Duodenal mucosa (tissue), 2 donors: Measurements from ENCODE around the gene ANKRD6.

Experiments
- H3K27ac ChIP-seq: one replicate; pipeline ENCODE4 v1.7.0; 2013; ENCODE audit warnings: low read depth, low read length
- H3K27me3 ChIP-seq, 2 donors: one replicate each; pipeline ENCODE4 v1.7.0; 2013; ENCODE audit warnings: low read length in 2 of 2, control low read depth in 1 of 2; ENCODE audit not compliant: insufficient read depth in 2 of 2, control insufficient read depth in 1 of 2
- H3K36me3 ChIP-seq, 2 donors: one replicate each; pipeline ENCODE4 v1.7.0; 2013; ENCODE audit warnings: low read length in 2 of 2, control low read depth in 1 of 2; ENCODE audit not compliant: insufficient read depth in 2 of 2, control insufficient read depth in 1 of 2
- H3K4me1 ChIP-seq, 2 donors: one replicate each; pipeline ENCODE4 v1.7.0; 2013; ENCODE audit warnings: low read length in 2 of 2, control low read depth in 1 of 2; ENCODE audit not compliant: insufficient read depth in 2 of 2, control insufficient read depth in 1 of 2
- H3K4me3 ChIP-seq, 2 donors: one replicate each; pipeline ENCODE4 v1.7.0; 2013; ENCODE audit warnings: low read length in 2 of 2, low read depth in 1 of 2
- H3K9ac ChIP-seq, 2 donors: one replicate each; pipeline ENCODE4 v1.7.0; 2013; ENCODE audit warnings: low read length in 2 of 2, low read depth in 1 of 2
- H3K9me3 ChIP-seq, 2 donors: one replicate each; pipeline ENCODE4 v1.7.0; 2013; ENCODE audit warnings: low read length in 2 of 2, control low read depth in 1 of 2; ENCODE audit not compliant: control insufficient read depth in 1 of 2

ANKRD6 gene

DNA sequence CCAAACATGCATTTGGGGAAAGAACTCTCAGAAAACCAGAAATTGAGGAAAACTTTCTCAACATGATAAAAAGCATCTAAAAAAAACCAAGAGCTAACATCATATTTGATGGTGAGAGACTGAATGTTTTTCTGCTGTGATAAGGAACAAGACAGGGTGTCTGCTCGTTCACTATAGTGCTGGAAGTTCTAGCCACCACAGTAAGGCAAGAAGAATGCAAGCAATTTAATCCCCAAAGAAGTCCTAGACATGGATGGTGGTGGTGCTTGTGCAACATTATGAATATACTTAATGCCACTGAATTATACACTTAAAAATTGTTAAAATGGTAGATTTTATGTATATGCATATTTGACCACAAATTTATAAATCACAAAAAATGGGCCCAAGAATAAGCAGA, 152.2 kb downstream of the ANKRD6 start:
- Histone ChIP-seq H3K4me1 (no peaks in the 10 kb centered on the region), H3K9me3 (no peaks in the 10 kb centered on the region), H3K27ac (no peak overlapping the region), H3K36me3 (no peaks in the 10 kb centered on the region), H3K4me3 (no peak overlapping the region), H3K27me3 (no peaks in the 10 kb centered on the region), H3K9ac (no peak overlapping the region)

GRCh38 chr6:89589297-89590025, 156.5 kb downstream of the ANKRD6 start:
- Histone ChIP-seq H3K4me3 (no peak overlapping the region), H3K27ac (no peak overlapping the region), H3K9ac (no peak overlapping the region), H3K36me3 (no peaks in the 10 kb centered on the region), H3K9me3 (no peaks in the 10 kb centered on the region), H3K4me1 (no peaks in the 10 kb centered on the region), H3K27me3 (no peaks in the 10 kb centered on the region)

DNA sequence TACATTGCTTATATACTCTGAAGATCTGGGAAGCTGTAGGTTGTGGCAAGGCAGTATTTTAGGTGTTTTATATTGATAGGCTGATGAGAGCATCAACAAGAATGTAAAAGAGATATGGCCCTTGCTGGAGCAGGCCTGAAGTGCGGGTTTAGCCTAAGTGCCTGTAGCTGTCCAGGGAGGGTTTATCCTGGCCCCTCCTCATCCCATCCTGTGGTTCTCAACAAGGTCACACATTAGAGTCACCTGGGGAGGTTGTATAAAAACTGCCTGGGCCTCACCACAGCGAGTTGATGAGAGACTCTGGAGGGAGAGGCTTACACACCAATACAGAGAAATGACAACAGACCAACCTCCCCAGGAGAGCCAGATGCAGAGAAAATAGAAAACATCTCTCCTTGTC, 157.2 kb downstream of the ANKRD6 start:
- Histone ChIP-seq H3K36me3 (no peaks in the 10 kb centered on the region), H3K4me3 (no peak overlapping the region), H3K27me3 (no peaks in the 10 kb centered on the region), H3K9me3 (no peaks in the 10 kb centered on the region), H3K4me1 (no peaks in the 10 kb centered on the region), H3K27ac (no peak overlapping the region), H3K9ac (no peak overlapping the region)

- Histone ChIP-seq H3K36me3 (no peaks in the 10 kb centered on the region), H3K9me3 (no peaks in the 10 kb centered on the region), H3K9ac (no peak overlapping the region), H3K4me3 (no peak overlapping the region), H3K27ac (no peak overlapping the region), H3K27me3 (no peaks in the 10 kb centered on the region), H3K4me1 (no peaks in the 10 kb centered on the region)
These were observed 158.8 kb downstream of the ANKRD6 start for GRCh38 chr6:89591745-89592144.

- Histone ChIP-seq H3K9ac (no peak overlapping the region), H3K4me1 (no peaks in the 10 kb centered on the region), H3K27me3 (no peaks in the 10 kb centered on the region), H3K4me3 (no peak overlapping the region), H3K36me3 (no peaks in the 10 kb centered on the region), H3K27ac (no peak overlapping the region), H3K9me3 (no peaks in the 10 kb centered on the region)
These were observed 163.1 kb downstream of the ANKRD6 start for GRCh38 chr6:89596056-89596455.

DNA sequence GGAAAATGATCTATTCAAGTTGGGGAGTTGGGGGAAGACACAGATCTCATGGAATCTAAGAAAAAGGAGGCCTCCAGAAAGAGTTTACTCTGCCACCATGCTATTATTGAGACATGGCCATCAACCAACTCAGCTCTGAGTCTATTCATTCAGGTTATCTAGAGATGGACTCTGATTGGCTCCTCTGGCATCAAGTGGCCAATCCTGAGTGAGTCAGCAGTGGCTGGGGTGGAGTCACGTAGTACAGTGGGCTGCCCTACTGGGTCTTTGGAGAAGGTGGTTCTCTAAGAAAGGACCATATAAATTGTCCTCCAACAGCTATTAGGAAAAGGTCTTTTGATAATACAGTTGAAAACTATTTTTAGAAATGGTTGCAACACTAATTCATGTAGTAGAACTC, 163.5 kb downstream of the ANKRD6 start:
- no peak overlapping the region for H3K4me3 ChIP-seq
- no peaks in the 10 kb centered on the region for H3K9me3 ChIP-seq
- H3K4me1 ChIP-seq: no peaks in the 10 kb centered on the region
- H3K27ac ChIP-seq: no peak overlapping the region
- H3K27me3 ChIP-seq: no peaks in the 10 kb centered on the region
- no peak overlapping the region for H3K9ac ChIP-seq
- no peaks in the 10 kb centered on the region for H3K36me3 ChIP-seq

- no peaks in the 10 kb centered on the region for H3K36me3 ChIP-seq
- no peaks in the 10 kb centered on the region for H3K4me1 ChIP-seq
- H3K9me3 ChIP-seq: no peaks in the 10 kb centered on the region
- no peak overlapping the region for H3K27ac ChIP-seq
- H3K4me3 ChIP-seq: no peak overlapping the region
- H3K27me3 ChIP-seq: no peaks in the 10 kb centered on the region
- no peak overlapping the region for H3K9ac ChIP-seq
These were observed 164.4 kb downstream of the ANKRD6 start for GRCh38 chr6:89597372-89597771.

- Histone ChIP-seq H3K4me3 (no peak overlapping the region), H3K9me3 (no peaks in the 10 kb centered on the region), H3K27ac (no peak overlapping the region), H3K27me3 (no peaks in the 10 kb centered on the region), H3K36me3 (no peaks in the 10 kb centered on the region), H3K4me1 (no peaks in the 10 kb centered on the region), H3K9ac (no peak overlapping the region)
These were observed 165.0 kb downstream of the ANKRD6 start for GRCh38 chr6:89597988-89598387.

GRCh38 chr6:89599727-89600126, 166.8 kb downstream of the ANKRD6 start:
- H3K27ac ChIP-seq: no peak overlapping the region
- H3K4me3 ChIP-seq: no peak overlapping the region
- H3K9me3 ChIP-seq: no peaks in the 10 kb centered on the region
- no peaks in the 10 kb centered on the region for H3K27me3 ChIP-seq
- no peaks in the 10 kb centered on the region for H3K36me3 ChIP-seq
- H3K4me1 ChIP-seq: no peaks in the 10 kb centered on the region
- no peak overlapping the region for H3K9ac ChIP-seq

DNA sequence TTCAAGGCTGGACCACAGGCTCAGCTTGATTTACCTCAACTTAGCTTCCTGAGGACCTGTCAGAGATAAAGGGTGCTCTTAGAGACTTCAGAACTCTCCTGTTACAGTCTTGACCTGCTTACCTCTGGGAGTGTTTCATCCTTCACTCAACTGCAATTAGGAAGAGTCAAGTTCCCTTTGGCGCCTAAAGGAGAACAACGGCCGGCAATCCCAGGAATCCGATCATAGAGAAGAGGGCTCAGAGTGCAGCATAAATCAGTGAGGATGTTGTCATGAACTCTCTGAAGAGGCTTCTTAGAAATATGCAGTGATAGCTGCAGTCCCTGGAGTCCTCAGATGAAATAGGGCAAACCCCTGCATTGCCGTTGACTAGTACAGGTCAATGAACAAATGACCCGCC, 169.2 kb downstream of the ANKRD6 start:
- no peaks in the 10 kb centered on the region for H3K4me1 ChIP-seq
- H3K27ac ChIP-seq: no peak overlapping the region

DNA sequence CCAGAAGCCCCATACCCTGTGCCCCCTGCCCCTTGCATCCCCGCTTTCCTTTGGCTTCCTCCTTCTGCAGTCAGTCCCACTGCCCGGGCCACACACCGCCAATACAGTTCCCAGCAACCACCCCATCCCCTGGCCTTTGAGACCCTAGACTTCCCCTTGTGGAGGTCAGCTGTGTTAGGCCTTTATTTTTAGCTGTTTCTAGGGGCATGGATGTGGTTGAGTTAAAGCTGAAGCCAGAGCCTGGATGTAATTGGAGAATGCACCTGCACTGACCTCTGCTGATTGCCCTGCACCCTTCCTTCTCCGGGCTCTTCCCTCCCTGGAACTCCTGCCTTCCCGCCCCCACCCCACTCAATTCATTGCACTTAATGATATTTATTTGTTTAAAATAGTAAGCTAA, 171.7 kb downstream of the ANKRD6 start:
- Histone ChIP-seq H3K4me3 (no peak overlapping the region), H3K36me3 (no peaks in the 10 kb centered on the region), H3K9me3 (no peaks in the 10 kb centered on the region), H3K27me3 (no peaks in the 10 kb centered on the region), H3K4me1 (no peaks in the 10 kb centered on the region), H3K9ac (no peak overlapping the region), H3K27ac (no peak overlapping the region)

More for the DNA sequence above, 169.2 kb downstream of the ANKRD6 start:
- no peak overlapping the region for H3K4me3 ChIP-seq
- no peak overlapping the region for H3K9ac ChIP-seq
- no peaks in the 10 kb centered on the region for H3K9me3 ChIP-seq
- no peaks in the 10 kb centered on the region for H3K27me3 ChIP-seq
- no peaks in the 10 kb centered on the region for H3K36me3 ChIP-seq
